Renal cortical epithelial cell (primary cell): ENCODE measurements around the gene ALAS1. TPM values are rescaled to one million over a fixed set of nuclear protein-coding genes. Genes with fewer than 3 reads are reported as not detected.
A peak's percentile ranks its signal among the peaks of the same experiment; 100 is the strongest.

ENCODE experiments used
- DNase-seq: peaks from one replicate; pipeline ENCODE4 v3.0.0-alpha.2; 2011; ENCODE audit warnings: low read depth
- total RNA-seq: library from RNA; depleted of rRNA; stranded (reverse); fragments of >200 nt; gene quantifications from 2 replicates; pipeline ENCODE4 v1.2.3, GENCODE V29; 2014

The ALAS1 gene
- total RNA-seq, 1 donor from 2014 or later: 48.3 TPM

DNA sequence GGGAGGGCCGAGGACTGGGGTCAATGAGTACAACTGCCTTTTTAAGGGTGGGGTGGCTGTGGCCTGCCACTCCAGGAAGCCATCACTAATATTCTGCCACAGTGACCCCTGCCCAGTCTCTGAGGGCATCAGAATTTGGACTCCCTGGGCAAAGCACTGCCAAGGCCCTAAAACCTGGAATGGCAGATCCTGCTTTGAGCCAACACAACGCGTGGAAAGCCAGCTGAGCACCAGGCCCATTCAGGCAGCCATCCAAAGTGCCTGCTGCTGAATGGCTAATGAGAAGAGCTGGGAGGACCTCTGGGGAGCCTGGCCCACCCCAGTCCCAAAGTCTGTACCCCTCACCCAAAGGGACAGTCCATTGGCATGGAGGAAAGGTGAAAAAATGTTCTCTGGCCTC is 36.0 kb downstream of the ALAS1 start:
- no peak for DNase-seq

DNA sequence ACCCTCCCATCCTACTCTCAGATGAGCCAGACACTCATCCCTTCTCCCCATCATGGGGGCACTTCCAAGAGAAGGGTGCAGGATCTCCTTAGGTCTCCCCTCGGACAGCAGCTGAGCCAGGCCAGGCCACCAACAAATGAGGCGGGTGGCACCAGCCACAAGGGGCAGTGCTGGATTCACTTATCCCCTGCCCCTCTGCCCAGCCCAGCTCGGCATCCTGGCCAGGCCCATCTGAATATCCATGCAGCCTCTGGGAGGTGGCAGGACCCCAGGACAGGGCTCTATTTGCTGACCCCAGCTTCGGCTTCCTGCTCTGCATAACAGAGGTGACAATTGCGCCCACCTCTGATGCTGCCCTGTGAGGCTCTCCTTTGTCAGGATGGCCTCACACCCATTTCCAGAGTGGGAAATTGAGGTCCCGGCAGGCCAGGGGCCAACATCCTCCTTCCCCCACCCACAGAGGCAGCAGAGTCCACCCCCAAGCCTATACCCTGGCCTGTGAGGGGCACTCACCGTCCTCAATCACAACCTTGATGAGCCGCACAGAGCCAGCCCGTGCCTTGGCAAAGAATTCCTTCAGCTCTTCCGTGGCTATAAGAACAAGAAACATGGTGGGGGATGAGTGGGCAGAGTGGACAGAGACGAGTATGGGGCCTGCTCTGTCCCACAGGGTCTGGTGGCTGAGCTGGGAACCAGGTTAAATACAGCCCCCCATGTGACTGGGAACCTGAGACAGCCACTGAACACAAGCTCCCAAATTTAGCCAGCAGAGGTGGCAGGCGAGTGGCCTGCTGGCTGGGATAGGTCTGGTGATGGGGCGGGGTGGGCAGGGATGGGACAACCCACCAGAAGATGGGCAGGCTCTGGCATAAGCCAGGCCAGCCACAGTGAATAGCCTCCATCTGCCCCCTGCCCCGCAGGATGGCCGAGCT is 36.8 kb downstream of the ALAS1 start:
- DNase-seq: no peak

DNA sequence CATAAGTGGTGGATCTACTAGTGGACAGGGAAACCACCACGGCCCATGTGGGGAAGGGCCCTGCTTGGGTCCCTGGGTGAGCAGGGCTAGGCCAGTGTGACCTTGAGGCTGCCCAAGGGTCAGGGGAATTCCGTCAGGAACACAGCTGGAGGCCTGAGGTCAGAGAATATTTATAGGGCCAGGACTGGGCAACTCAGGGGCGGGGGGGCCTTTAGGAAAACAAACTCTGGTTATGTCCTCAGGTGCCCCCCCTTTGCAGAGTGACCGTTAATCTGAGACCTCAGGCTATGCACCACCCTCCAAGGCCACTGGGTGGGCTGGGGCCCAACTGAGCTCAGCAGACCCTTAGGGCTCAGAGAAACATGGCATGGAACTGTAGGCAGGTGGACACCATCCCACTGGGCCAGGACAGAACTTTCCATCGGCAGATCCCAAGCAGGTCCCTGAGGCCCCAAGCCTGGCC is 38.5 kb downstream of the ALAS1 start:
- DNase-seq: no peak

DNA sequence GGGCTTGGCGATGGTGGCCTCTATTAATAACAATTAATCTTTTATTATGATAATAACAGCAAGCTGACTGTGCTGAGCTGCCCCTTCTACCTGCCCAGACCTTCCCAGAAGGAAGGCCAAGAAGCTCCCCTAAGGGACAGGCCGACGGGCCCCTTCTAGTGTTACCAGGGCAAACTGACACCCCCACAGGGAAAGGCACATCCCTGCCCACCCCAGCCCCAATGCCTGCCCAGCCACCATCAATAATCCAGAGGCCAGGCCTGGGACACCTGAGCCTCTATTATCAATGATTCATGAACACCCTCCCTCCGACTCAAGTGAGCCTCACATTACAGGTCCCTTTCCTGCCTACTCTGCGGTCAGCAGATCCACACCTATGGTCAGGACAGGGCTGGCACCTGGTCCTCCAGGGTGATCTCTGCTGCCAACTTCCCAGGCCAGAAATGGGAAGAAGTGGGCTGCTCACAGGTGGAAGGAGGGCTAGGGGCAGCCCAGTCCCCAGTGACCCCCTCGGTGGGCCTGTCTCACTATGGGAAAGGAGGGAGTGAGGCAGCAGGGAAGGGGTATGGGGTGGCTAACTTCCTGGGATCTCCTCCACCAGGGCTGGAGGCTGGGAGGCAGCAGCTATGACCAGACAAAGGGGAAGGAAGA is 39.2 kb downstream of the ALAS1 start:
- DNase-seq: no peak

DNA sequence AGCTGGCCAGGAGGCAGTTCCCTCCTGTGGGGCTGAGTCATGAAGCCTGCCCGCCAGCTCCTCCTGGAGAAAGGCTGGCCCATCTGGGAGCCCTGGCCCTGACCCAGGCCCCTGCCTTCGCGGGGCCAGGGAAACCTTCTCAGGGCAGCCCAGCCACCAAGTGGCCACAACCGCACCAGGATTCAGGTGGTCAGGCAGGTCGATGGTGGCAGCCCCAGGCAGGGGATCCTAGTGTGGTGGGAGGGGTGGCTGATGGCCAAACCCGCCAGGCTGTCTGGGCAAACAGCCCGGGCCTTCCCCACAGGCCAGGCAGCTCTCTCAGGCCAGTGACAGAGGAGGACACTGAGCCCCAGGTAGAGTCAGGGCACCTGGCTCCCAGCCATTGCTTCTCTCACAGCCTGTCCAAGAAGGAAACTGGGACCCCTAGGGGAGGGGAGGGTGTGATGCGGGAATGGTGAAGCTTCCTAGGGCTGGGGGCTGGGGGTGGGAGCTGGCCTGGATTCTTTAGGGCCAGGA is 39.8 kb downstream of the ALAS1 start:
- DNase-seq: peak; percentile 84

DNA sequence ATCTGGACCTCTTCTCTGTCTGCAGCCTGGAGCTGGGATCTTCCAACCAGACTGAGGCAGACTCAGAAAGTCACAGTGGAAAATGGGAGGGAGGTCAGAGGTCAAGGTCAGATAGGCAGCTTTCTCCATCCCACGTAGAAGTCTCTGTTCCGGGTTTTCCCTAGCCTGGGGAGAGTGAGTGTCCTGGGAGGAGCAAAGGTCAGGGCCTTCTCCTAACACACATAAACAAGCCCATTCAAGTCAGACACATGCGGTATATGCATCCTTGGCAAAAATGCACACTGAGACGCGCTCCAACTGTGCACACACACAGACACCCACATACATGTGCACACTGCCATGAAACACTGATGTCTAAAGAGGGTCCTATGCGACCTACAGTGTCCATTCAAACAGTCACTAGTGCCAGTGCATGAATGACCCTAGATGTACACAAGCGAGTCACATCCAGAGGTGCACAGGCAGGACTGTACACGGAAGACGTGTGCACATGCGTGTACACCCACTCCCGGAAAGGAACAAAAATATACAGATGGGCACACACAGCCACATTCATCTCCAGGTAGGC is 40.3 kb downstream of the ALAS1 start:
- no peak for DNase-seq

DNA sequence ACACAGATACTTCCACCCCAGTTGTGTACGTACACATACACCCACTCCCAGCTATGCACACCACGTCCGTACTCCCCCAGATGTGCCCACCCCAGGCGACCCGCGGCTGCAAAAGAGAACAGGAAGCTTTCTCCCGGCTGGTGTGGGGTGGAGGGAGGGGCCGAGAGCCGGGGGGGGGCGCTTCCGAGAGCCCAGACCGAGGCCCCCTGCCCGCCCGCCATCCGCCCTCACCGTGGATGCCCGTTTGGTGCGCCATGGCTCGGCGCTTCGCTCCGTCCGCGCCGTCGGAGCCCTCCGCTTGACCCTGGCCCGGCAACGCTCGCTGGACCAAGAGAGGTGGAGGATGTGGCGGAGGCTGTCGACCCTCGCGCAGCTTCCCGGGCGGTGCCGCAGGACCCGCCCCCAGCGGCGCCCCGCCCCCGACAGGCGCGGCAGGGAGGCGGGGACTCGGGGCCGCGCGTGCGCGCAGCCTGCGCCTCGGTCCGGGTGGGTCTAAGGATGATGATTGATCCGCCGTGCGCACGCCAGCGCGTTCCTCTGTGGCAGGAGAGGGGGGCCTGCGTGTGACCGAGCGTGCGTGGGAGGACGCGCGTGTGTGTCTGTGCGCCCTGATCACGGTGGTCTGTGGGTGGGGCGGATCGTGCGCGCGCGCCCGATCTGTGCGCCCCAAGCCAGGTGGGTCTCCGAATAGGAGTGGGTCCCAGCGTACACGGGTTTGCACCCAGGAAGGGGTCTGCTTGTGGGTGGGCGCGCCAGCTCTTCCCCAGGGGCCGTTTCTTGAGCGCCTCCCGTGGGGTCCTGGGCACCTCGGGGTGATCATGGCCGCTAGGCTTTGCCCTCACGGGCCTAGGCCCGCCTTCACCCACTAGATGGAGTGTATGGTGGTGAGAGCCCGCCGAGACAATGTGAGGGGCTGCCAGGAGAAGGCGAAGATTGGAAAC is 41.1 kb downstream of the ALAS1 start, which contains the start of gene TWF2:
TWF2 (minus strand) TSS at position 398 of the 941 bp plus-strand sequence; CDS start at position 256, 142 bp downstream.
- DNase-seq: no peak

DNA sequence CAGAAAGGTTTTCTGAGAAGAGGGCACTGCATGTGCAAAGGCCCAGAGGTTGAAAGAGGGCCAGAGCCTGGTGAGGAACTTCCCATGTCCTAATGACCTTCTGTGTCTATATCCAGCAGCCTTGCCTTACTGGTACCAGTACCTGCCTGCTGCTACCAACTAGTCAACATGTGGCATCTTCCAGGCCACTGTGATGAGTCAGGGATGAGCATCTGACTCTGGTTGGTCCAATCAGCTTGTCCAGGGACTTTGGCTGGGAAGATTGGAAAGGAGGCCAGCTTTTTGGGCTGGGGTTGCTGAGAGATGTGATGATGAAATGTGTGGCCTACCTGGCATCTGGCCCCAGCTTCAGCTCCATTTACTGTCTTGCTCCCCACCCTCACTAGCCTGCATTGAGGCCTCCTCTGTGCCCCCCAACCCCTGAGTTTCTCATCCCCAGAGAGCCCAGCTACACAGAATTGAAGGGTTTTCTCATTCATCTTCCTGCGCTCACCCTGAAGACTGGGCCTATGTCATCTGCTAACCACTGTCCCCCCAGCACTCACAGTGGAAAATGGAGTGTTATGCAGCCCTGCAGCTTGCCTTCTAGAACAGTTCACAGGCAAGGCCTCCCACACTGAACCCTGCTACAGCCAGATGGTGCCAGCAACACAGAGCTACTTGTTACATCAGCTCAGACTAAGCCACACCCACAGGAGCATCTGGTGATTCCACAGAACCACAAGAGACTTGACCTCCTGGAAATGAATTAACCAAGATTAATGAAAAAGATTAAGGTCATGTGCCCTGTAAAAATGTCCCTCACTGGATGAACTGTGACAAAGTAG is 42.3 kb downstream of the ALAS1 start:
- DNase-seq: peak; percentile 93

DNA sequence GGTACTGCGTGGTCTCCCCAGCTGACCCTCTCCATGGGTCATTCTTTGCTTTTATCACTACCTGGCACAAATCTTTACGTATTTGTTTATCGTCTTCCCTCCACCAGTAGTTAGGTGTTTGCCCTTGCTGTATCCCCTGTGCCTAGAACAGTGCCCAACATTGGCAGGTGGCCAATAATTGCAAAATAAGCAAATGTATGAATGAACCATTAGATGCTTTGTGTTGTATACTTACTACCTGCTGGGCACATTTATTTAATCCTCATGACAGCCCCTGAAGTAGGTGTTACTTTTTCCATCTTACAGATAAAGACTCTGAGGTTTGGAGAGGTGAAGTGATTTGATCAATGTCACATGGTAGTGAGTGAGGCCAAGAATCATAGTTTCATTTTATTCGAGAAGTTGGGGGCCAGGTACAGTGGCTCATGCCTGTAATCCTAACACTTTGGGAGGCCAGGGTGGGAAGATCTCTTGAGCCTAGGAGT is 43.0 kb downstream of the ALAS1 start:
- no peak for DNase-seq

DNA sequence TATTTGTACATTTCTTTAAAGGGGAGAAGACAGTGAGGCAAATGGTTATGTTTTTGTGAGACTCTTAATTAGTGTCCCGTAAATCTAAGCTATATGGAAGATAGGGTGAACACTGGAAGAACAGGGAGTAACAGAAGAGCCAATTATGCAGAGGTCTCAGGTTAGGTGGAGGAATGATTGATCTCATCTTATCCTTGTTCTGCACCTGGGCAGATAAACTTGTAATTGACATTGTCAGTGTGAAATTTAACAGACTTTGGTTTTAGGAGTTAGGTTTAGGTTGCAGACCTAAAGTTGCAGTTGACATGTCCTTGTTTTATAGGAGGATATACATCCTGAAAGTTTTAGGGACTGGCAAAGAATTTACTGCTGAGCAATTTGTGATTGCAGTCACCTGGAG is 44.1 kb downstream of the ALAS1 start:
- no peak for DNase-seq

DNA sequence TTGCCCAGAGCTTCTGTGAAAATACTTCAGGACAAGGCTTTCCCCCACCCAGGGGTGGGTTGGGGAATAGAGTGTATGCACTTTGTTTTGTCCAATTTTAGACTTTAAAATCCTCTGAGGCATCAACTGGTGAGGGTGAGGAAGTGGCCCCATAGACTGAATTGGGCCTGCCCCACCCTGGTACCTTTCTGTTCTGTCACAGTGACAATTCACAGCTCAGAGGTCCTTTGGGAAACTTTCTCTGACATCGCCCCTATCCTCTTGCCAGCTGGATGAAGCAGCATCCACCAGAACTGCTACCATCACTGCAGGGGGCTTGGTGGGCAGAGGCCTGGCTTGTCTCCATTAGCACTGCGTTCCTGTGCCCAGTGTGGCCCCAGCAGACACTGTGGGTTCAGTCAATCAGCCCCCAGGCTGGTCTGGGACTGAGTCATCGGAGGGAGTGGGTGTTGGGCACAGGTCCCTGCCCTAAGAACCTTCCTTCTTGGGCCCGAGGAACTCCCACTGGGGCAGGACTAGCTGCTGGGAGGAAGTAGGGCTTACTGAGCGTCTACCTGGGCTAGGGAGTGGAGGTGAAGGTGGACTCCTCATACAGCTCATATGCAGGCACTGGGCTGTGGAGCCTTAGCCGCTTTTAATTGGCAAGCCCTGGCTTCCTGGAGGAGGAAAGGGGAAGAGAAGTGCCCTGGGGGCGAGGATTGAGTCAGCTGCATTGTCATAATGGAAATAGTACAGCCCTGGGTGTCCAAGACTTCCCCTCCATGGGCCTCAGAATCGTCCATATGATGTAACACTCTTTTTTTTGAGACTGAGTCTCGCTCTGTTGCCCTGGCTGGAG is 46.0 kb downstream of the ALAS1 start:
- DNase-seq: peak; percentile 72

DNA sequence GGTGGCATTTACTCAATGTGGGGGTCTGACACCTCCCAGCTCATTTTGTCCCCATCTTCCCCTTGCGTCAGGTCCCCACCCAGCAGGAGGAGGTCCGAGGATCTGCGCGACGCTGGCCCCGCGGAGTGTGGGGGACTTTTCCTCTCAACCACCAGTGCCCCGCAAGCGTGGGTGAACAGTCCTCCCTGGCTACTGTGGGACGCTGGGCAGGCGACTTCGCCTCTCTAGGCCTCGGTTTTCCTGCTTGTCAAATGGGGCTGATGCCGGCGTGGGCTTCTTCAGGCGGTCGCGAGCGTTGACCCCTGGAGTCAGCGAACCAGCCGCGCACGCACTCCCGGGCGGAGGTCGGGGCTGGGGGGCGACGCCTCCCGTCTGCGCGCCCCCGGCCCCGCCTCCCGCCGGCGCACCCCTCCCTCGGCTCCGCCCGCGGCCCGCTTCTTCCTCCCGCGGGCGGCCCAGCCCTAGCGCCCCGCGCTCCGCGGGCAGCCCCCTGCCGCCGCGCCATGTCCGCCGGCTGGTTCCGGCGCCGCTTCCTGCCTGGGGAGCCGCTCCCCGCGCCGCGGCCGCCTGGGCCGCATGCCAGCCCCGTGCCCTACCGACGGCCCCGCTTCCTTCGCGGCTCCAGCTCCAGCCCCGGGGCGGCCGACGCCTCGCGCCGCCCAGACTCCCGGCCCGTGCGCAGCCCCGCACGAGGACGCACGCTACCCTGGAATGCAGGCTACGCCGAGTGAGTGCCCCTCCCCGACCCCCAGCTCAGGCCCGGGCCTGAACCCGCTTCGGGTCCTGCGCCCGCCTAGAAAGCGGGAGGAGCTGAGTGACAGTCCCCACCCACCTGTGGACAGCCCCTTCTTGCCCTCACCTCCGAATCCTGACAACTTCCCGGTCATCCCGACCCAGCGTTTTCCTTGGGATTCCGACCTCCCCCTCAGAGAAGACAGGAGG is 47.6 kb downstream of the ALAS1 start, which contains the start of gene PPM1M:
PPM1M (plus strand) TSS at position 438 of the 942 bp plus-strand sequence; CDS start at position 504, 66 bp downstream.
- DNase-seq: no peak

DNA sequence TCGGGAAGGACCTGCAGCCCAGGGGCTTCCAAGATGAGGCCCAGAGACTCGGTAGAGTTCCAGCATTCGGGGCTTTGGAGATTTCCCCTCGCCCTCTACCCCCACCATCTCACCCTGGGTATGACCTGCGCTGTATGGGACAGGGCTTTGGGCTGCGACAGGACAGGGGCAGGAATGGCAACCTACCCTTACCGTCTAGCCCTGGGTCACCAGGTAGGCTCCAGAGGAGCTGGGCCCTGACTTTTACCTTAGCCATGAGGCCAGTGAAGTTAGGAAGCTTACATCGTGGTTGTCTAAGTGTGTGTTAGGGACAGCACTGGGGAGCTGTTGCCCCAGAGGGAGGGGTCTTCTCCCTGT is 48.3 kb downstream of the ALAS1 start:
- no peak for DNase-seq

DNA sequence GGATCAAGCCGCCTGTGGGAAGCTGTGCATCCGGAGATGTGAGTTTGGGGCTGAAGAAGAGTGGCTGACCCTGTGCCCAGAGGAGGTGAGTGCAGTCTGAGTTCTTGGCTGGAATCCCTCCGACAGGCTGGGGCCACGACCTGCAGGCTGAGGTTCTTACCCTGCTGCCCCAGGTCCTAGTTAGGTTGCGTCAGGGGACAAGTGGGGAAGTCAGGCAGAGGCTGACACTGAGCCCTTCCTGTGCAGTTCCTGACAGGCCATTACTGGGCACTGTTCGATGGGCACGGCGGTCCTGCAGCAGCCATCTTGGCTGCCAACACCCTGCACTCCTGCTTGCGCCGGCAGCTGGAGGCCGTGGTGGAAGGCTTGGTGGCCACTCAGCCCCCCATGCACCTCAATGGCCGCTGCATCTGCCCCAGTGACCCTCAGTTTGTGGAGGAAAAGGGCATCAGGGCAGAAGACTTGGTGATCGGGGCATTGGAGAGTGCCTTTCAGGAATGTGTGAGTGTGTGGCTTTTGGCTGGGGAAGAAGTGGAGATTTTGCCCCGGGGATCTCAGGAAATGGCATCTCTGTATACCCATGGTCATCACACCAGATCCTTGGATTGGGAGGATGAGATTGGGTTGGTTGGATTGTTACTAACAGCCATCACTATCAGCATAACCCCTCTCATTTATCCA is 48.9 kb downstream of the ALAS1 start:
- no peak for DNase-seq

DNA sequence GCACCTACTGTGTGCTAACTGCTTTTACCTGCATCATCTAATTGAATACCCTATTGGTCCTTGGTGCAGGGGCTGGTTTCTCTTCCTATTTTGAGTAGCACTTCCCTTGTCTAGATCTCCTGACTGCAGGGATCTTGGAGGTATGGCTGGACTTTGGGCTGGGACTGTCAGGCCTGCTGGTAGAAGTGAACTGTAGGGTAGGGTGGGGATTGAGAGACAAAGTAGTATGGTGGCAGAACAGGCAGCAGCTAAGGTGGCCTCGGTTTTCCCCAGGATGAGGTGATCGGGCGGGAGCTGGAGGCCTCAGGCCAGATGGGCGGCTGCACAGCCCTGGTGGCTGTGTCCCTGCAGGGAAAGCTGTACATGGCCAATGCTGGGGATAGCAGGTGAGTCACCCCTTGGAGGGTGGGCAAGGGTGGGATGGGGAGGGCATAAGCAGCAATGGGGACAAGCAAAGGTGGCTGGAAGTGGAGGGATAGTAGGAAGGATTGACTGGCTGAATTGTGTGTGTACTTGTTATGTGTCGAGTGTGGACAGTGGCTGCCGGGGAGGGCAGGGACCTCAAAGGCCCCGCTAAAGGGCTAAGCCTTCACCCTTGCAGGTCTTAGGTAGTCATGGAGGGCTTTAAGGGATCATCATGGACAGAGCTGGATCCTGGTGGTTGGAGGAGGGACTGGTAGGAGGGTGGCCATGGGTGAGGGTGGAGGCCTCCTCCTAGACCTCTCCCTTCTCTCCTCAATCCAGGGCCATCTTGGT is 49.6 kb downstream of the ALAS1 start:
- DNase-seq: no peak

DNA sequence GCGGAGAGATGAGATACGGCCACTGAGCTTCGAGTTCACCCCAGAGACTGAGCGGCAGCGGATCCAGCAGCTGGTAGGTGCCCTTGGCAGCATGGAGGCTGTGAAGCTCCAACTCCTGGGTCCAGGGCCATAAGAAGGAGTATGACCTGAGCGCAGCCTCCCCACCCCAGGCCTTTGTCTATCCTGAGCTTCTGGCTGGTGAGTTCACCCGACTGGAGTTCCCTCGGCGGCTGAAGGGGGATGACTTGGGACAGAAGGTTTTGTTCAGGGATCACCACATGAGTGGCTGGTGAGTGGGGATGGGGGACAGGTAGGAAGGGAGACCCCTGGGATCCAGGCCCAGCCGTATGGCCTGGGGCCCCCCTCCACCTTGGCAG is 50.2 kb downstream of the ALAS1 start:
- no peak for DNase-seq
